WTC11 (cell line): ENCODE results near the gene MKS1. TPM values are rescaled to one million over a fixed set of nuclear protein-coding genes. Genes with fewer than 3 reads are reported as not detected.

Source experiments
- ATAC-seq: fragments of 200-7000 bp; cut with Tn5 transposase; 2 replicates; pipeline ENCODE4 v1.10.0; 2021; ENCODE audit warnings: mild to moderate bottlenecking, moderate library complexity
- CTCF ChIA-PET: fragments of 300-600 bp; sonication (Branson Sonifier 250); formaldehyde crosslinking; loops from one replicate; lab custom pipeline; 2021; ENCODE audit warnings: antibody characterized with exemption; lab: Charles Lee
- POLR2A ChIA-PET: fragments of 350-600 bp; sonication (Branson Sonifier 250); formaldehyde crosslinking; loops from one replicate; lab custom pipeline; 2021; ENCODE audit warnings: antibody characterized with exemption; lab: Charles Lee
- DNase-seq: peaks from one replicate; pipeline ENCODE4 v3.0.0; 2021; ENCODE audit warnings: low spot score
- H3K27ac Mint-ChIP-seq: 2 replicates; pipeline ENCODE4 v1.8.0; 2021; ENCODE audit warnings: mixed read lengths
- H3K27me3 Mint-ChIP-seq: 2 replicates; pipeline ENCODE4 v1.8.0; 2021; ENCODE audit warnings: low read depth, mild to moderate bottlenecking, moderate library complexity, mixed read lengths
- H3K36me3 Mint-ChIP-seq: 2 replicates; pipeline ENCODE4 v1.8.0; 2021; ENCODE audit warnings: mixed read lengths
- H3K4me1 Mint-ChIP-seq: 2 replicates; pipeline ENCODE4 v1.8.0; 2022; ENCODE audit warnings: mixed read lengths
- H3K4me3 Mint-ChIP-seq: 2 replicates; pipeline ENCODE4 v1.8.0; 2021; ENCODE audit warnings: mild to moderate bottlenecking, moderate library complexity, mixed read lengths
- H3K9me3 Mint-ChIP-seq: 2 replicates; pipeline ENCODE4 v1.8.0; 2021; ENCODE audit warnings: mixed read lengths
- EMX1 ChIP-seq: fragments of 250-450 bp; sonication (Bioruptor Pico); IDR thresholded peaks from 2 replicates; pipeline ENCODE4 v1.8.0; 2021; ENCODE audit warnings: mild to moderate bottlenecking
- GABPB1 ChIP-seq: sonication (generic); formaldehyde crosslinking; IDR thresholded peaks from 2 replicates; pipeline ENCODE4 v1.8.1; 2023; ENCODE audit warnings: mild to moderate bottlenecking, missing genetic modification reagents
- IRF2 ChIP-seq: sonication (generic); formaldehyde crosslinking; IDR thresholded peaks from 2 replicates; pipeline ENCODE4 v1.8.0; 2022; ENCODE audit warnings: low read depth, missing genetic modification reagents, borderline replicate concordance
- JUN ChIP-seq: sonication (generic); formaldehyde crosslinking; IDR thresholded peaks from 2 replicates; pipeline ENCODE4 v1.8.0; 2023; ENCODE audit warnings: mild to moderate bottlenecking, missing genetic modification reagents
- MYBL2 ChIP-seq: sonication (generic); formaldehyde crosslinking; IDR thresholded peaks from 2 replicates; pipeline ENCODE4 v1.8.1; 2023; ENCODE audit warnings: mild to moderate bottlenecking, moderate library complexity, missing genetic modification reagents
- NFATC4 ChIP-seq: fragments of 250-450 bp; sonication (Bioruptor Pico); IDR thresholded peaks from 2 replicates; pipeline ENCODE4 v1.9.0; 2021; ENCODE audit warnings: mild to moderate bottlenecking
- RELA ChIP-seq: sonication (generic); formaldehyde crosslinking; IDR thresholded peaks from 2 replicates; pipeline ENCODE4 v1.8.1; 2022; ENCODE audit warnings: missing genetic modification reagents, mild to moderate bottlenecking, borderline replicate concordance
- SOX15 ChIP-seq: fragments of 250-450 bp; sonication (Bioruptor Pico); IDR thresholded peaks from 2 replicates; pipeline ENCODE4 v1.9.0; 2021; ENCODE audit warnings: mild to moderate bottlenecking
- SP1 ChIP-seq: sonication (generic); formaldehyde crosslinking; conservative IDR thresholded peaks from 2 replicates; pipeline ENCODE4 v1.8.1; 2022; ENCODE audit warnings: missing genetic modification reagents
- TEAD4 ChIP-seq: sonication (generic); formaldehyde crosslinking; IDR thresholded peaks from 2 replicates; pipeline ENCODE4 v1.8.0; 2022; ENCODE audit warnings: mild to moderate bottlenecking, missing genetic modification reagents
- TP53 ChIP-seq: sonication (generic); formaldehyde crosslinking; IDR thresholded peaks from 2 replicates; pipeline ENCODE4 v1.8.1; 2023; ENCODE audit warnings: mild to moderate bottlenecking, missing genetic modification reagents
- ZNF219 ChIP-seq: sonication (generic); formaldehyde crosslinking; IDR thresholded peaks from 2 replicates; pipeline ENCODE4 v1.8.0; 2023; ENCODE audit warnings: missing genetic modification reagents, mild to moderate bottlenecking, borderline replicate concordance
- ZNF396 ChIP-seq: fragments of 250-450 bp; sonication (Bioruptor Pico); IDR thresholded peaks from 2 replicates; pipeline ENCODE4 v1.8.0; 2021; ENCODE audit warnings: mild to moderate bottlenecking, moderate library complexity, borderline replicate concordance
- ZNF423 ChIP-seq: fragments of 250-450 bp; sonication (Bioruptor Pico); IDR thresholded peaks from 2 replicates; pipeline ENCODE4 v2.1.2; 2022; ENCODE audit warnings: mild to moderate bottlenecking, moderate library complexity
- total RNA-seq: library from RNA; stranded (reverse); gene quantifications from 3 replicates; pipeline ENCODE4 v1.2.3, GENCODE V29; 2021
- TF ChIP-seq, protein P1 (sequence below): sonication (generic); formaldehyde crosslinking; IDR thresholded peaks from 2 replicates; pipeline ENCODE4 v1.8.1; 2023; ENCODE audit warnings: mild to moderate bottlenecking, missing genetic modification reagents, moderate library complexity
- TF ChIP-seq, protein P2 (sequence below): sonication (generic); formaldehyde crosslinking; IDR thresholded peaks from 2 replicates; pipeline ENCODE4 v1.8.1; 2023; ENCODE audit warnings: mild to moderate bottlenecking, missing genetic modification reagents, borderline replicate concordance
- TF ChIP-seq, protein P3 (sequence below): sonication (generic); formaldehyde crosslinking; IDR thresholded peaks from 2 replicates; pipeline ENCODE4 v1.8.1; 2022; ENCODE audit warnings: low read depth, mild to moderate bottlenecking, moderate library complexity, missing genetic modification reagents, borderline replicate concordance
- TF ChIP-seq, protein P4 (sequence below): fragments of 250-450 bp; sonication (Bioruptor Pico); IDR thresholded peaks from 2 replicates; pipeline ENCODE4 v1.9.0; 2021; ENCODE audit warnings: mild to moderate bottlenecking
- TF ChIP-seq, protein P5 (sequence below): sonication (generic); formaldehyde crosslinking; IDR thresholded peaks from 2 replicates; pipeline ENCODE4 v1.8.1; 2023; ENCODE audit warnings: mild to moderate bottlenecking, missing genetic modification reagents

MKS1 gene
- total RNA-seq, 1 experiment from 2014 or later, result 24.2 TPM

DNA sequence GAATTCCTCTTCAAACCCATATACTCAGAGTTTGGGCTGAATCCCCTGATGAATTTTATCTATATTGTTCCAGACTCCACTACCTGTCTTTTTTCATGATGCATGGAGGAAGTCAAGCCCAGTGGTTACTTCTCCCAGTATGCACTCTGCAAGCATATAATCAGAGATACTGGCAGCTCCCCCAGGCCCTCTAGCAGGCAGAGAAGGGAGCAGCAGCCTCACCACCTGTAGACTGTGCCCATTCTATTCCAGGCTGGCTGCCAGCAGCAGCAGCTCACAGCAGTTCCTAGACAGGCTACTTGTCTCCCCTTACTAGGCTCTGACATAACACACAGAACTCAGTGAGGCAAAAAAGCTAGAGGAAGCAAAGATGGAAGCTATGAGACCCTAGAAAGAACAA, 3.4 kb downstream of the MKS1 start:
- H3K9me3 Mint-ChIP-seq, result no peaks in the 10 kb centered on the region
- DNase-seq, result no peak
- no peak overlapping the region for H3K27ac Mint-ChIP-seq
- TF ChIP-seq, protein P1, sequence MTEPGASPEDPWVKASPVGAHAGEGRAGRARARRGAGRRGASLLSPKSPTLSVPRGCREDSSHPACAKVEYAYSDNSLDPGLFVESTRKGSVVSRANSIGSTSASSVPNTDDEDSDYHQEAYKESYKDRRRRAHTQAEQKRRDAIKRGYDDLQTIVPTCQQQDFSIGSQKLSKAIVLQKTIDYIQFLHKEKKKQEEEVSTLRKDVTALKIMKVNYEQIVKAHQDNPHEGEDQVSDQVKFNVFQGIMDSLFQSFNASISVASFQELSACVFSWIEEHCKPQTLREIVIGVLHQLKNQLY, result no peak
- TF ChIP-seq IRF2 (CRISPR knock-in tag) (no peak), SOX15 (CRISPR knock-in tag) (no peak), EMX1 (CRISPR knock-in tag) (no peak), TP53 (CRISPR knock-in tag) (no peak), MYBL2 (CRISPR knock-in tag) (no peak), NFATC4 (CRISPR knock-in tag) (no peak), JUN (CRISPR knock-in tag) (no peak)
- TF ChIP-seq, protein P2, sequence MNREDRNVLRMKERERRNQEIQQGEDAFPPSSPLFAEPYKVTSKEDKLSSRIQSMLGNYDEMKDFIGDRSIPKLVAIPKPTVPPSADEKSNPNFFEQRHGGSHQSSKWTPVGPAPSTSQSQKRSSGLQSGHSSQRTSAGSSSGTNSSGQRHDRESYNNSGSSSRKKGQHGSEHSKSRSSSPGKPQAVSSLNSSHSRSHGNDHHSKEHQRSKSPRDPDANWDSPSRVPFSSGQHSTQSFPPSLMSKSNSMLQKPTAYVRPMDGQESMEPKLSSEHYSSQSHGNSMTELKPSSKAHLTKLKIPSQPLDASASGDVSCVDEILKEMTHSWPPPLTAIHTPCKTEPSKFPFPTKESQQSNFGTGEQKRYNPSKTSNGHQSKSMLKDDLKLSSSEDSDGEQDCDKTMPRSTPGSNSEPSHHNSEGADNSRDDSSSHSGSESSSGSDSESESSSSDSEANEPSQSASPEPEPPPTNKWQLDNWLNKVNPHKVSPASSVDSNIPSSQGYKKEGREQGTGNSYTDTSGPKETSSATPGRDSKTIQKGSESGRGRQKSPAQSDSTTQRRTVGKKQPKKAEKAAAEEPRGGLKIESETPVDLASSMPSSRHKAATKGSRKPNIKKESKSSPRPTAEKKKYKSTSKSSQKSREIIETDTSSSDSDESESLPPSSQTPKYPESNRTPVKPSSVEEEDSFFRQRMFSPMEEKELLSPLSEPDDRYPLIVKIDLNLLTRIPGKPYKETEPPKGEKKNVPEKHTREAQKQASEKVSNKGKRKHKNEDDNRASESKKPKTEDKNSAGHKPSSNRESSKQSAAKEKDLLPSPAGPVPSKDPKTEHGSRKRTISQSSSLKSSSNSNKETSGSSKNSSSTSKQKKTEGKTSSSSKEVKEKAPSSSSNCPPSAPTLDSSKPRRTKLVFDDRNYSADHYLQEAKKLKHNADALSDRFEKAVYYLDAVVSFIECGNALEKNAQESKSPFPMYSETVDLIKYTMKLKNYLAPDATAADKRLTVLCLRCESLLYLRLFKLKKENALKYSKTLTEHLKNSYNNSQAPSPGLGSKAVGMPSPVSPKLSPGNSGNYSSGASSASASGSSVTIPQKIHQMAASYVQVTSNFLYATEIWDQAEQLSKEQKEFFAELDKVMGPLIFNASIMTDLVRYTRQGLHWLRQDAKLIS, result no peak
- CTCF ChIA-PET, result interaction anchor here (1.2 to 2.5 kb wide), 4 partner anchors 14 to 202 kb away, joined by 3 to 15 read pairs (median 5); partner anchors contain the start of gene RNF43
- peaks cover 9% of the 10 kb centered on the region for H3K4me1 Mint-ChIP-seq
- POLR2A ChIA-PET, result no interaction called here
- ATAC-seq, result no peak
- no peak overlapping the region for H3K4me3 Mint-ChIP-seq
- H3K36me3 Mint-ChIP-seq, result peaks cover 5% of the 10 kb centered on the region
- peaks cover 9% of the 10 kb centered on the region for H3K27me3 Mint-ChIP-seq

DNA sequence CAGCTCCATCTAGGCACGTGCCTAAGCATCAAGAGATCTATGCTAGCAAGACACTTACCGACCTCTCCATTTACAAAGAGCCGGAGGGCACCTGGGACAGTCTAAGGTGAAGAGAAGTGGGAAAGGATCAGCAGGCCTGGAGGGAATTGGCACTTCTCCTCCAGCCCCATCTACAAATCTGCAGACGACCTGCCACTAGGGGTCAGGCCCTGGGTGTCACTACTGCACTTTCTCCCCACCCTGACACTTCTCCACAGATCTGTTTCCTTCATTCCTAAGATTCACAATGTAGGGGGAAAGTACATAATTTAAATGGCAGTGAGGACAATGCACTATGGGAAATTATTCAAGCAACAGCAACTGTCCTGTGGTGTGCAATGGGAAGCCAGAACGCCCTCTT, 8.1 kb downstream of the MKS1 start:
- POLR2A ChIA-PET, result no interaction called here
- TF ChIP-seq TEAD4 (CRISPR knock-in tag) (no peak), ZNF423 (CRISPR knock-in tag) (no peak), SP1 (CRISPR knock-in tag) (no peak), RELA (CRISPR knock-in tag) (no peak), ZNF396 (CRISPR knock-in tag) (no peak), ZNF219 (CRISPR knock-in tag) (no peak), GABPB1 (CRISPR knock-in tag) (no peak)
- TF ChIP-seq, protein P3, sequence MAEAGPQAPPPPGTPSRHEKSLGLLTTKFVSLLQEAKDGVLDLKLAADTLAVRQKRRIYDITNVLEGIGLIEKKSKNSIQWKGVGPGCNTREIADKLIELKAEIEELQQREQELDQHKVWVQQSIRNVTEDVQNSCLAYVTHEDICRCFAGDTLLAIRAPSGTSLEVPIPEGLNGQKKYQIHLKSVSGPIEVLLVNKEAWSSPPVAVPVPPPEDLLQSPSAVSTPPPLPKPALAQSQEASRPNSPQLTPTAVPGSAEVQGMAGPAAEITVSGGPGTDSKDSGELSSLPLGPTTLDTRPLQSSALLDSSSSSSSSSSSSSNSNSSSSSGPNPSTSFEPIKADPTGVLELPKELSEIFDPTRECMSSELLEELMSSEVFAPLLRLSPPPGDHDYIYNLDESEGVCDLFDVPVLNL (CRISPR knock-in tag), result no peak
- TF ChIP-seq, protein P4, sequence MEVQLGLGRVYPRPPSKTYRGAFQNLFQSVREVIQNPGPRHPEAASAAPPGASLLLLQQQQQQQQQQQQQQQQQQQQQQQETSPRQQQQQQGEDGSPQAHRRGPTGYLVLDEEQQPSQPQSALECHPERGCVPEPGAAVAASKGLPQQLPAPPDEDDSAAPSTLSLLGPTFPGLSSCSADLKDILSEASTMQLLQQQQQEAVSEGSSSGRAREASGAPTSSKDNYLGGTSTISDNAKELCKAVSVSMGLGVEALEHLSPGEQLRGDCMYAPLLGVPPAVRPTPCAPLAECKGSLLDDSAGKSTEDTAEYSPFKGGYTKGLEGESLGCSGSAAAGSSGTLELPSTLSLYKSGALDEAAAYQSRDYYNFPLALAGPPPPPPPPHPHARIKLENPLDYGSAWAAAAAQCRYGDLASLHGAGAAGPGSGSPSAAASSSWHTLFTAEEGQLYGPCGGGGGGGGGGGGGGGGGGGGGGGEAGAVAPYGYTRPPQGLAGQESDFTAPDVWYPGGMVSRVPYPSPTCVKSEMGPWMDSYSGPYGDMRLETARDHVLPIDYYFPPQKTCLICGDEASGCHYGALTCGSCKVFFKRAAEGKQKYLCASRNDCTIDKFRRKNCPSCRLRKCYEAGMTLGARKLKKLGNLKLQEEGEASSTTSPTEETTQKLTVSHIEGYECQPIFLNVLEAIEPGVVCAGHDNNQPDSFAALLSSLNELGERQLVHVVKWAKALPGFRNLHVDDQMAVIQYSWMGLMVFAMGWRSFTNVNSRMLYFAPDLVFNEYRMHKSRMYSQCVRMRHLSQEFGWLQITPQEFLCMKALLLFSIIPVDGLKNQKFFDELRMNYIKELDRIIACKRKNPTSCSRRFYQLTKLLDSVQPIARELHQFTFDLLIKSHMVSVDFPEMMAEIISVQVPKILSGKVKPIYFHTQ (CRISPR knock-in tag), result no peak
- TF ChIP-seq, protein P5, sequence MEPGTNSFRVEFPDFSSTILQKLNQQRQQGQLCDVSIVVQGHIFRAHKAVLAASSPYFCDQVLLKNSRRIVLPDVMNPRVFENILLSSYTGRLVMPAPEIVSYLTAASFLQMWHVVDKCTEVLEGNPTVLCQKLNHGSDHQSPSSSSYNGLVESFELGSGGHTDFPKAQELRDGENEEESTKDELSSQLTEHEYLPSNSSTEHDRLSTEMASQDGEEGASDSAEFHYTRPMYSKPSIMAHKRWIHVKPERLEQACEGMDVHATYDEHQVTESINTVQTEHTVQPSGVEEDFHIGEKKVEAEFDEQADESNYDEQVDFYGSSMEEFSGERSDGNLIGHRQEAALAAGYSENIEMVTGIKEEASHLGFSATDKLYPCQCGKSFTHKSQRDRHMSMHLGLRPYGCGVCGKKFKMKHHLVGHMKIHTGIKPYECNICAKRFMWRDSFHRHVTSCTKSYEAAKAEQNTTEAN (CRISPR knock-in tag), result no peak
- H3K27ac Mint-ChIP-seq, result no peak overlapping the region
- H3K36me3 Mint-ChIP-seq, result peaks cover 14% of the 10 kb centered on the region
- no peaks in the 10 kb centered on the region for H3K9me3 Mint-ChIP-seq
- H3K27me3 Mint-ChIP-seq, result no peaks in the 10 kb centered on the region
- no peaks in the 10 kb centered on the region for H3K4me1 Mint-ChIP-seq
- DNase-seq (no peak), ATAC-seq (peak; percentile 73)
- CTCF ChIA-PET, result interaction anchor here (0.6 to 2.4 kb wide), 2 partner anchors 10 to 22 kb away, joined by 3 to 14 read pairs; no protein-coding TSS in a partner anchor
- no peak overlapping the region for H3K4me3 Mint-ChIP-seq
